Dedifferentiated amniotic fluid mesenchymal stem cell (primary cell): ENCODE results near the gene WASHC1.
"Not testable (repeated sequence)": the region's sequence is repeated elsewhere in the genome, so short reads cannot be mapped to it uniquely, and the experiment has no call there.

Experiments
- DNase-seq: peaks from one replicate; pipeline ENCODE4 v3.0.0-alpha.2; 2016; ENCODE audit errors: extremely low spot score

WASHC1 gene

GRCh38 chr9:14129-14809, 15.0 kb downstream of the WASHC1 start:
- not testable (repeated sequence) for DNase-seq

- not testable (repeated sequence) for DNase-seq
These were observed 18.1 kb downstream of the WASHC1 start for GRCh38 chr9:11206-11605.

DNA sequence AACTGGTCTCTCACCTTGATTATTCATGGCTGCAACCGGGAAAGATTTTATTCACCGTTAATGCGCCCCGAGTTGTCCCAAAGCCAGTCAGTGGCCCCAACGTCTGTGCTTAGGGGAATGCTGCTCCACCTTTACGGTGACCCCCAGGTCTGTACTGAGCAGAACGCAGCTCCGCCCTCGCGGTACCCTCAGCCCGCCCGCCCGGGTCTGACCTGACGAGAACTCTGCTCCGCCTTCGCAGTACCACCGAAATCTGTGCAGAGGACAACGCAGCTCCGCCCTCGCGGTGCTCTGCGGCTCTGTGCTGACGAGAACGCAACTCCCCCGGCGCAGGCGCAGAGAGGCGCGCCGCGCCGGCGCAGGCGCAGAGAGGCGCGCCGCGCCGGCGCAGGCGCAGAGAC, 18.6 kb downstream of the WASHC1 start:
- not testable (repeated sequence) for DNase-seq

DNA sequence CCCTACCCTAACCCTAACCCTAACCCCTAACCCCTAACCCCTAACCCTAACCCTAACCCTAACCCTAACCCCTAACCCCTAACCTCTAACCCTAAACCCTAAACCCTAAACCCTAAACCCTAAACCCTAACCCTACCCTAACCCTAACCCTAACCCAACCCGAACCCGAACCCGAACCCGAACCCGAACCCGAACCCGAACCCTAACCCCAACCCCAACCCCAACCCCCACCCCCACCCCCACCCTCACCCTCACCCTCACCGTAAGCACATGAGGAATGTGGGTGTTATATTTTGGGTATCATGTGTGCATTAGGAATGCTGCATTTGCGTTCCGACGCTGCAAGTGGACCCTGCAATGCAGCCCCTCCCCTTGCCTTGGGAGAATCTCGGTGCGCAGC, 19.0 kb downstream of the WASHC1 start:
- DNase-seq = not testable (repeated sequence)
